ENCODE results near the gene RRP15. TPM values are rescaled to one million over a fixed set of nuclear protein-coding genes. Genes with fewer than 3 reads are reported as not detected.

Gene RRP15
- total RNA-seq, 1 donor from 2014 or later: 26.9 TPM

DNA sequence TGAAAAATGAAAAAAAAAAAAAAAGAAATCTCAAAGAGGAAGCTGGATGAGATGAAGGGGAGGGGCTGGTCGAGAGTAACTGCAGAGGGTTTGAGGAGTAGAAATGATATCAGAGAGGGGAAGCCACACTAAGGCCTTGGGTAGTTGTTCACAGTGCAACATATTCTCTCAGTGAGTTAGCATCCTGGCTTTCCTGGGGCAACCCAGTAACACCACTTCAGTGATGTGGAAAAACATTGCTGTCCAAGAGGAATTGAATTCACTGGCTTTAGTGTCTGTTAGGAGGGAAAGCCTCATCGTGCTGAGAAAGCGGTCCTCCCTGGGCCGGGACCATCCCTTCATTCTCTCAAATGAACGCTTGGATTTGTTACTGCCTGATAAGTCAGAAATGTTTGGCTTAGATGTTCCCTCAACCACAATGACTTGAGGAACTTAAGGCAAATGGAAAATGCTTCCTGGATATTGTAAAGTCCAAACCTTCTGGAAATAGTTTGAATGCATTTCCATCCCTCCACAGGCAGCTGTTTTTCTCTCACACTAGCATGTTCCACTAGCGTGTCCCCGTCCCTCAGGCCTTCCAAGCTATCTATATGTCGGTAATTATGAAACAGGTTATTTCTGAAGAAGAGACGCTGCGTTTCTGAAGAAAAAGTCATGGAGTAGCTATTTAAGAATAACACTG is 72.3 kb downstream of the RRP15 start:
- H3K36me3 Mint-ChIP-seq (ENCODE audit: low read depth): no peaks in the 10 kb centered on the region
- intact Hi-C loops (cut with micrococcal nuclease): no loop called here
- POLR2A ChIA-PET: no interaction called here
- H3K4me3 Mint-ChIP-seq: no peak overlapping the region
- no peak for DNase-seq
- peaks cover 4% of the 10 kb centered on the region for H3K4me1 Mint-ChIP-seq
- ATAC-seq (ENCODE audit: low read depth): no peak
- peaks cover 2% of the 10 kb centered on the region for H3K9me3 Mint-ChIP-seq
- no peak overlapping the region for H3K27ac Mint-ChIP-seq
- CTCF ChIA-PET: no interaction called here
- no peaks in the 10 kb centered on the region for H3K27me3 Mint-ChIP-seq
- TF ChIP-seq, protein P1, sequence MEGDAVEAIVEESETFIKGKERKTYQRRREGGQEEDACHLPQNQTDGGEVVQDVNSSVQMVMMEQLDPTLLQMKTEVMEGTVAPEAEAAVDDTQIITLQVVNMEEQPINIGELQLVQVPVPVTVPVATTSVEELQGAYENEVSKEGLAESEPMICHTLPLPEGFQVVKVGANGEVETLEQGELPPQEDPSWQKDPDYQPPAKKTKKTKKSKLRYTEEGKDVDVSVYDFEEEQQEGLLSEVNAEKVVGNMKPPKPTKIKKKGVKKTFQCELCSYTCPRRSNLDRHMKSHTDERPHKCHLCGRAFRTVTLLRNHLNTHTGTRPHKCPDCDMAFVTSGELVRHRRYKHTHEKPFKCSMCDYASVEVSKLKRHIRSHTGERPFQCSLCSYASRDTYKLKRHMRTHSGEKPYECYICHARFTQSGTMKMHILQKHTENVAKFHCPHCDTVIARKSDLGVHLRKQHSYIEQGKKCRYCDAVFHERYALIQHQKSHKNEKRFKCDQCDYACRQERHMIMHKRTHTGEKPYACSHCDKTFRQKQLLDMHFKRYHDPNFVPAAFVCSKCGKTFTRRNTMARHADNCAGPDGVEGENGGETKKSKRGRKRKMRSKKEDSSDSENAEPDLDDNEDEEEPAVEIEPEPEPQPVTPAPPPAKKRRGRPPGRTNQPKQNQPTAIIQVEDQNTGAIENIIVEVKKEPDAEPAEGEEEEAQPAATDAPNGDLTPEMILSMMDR (IDR thresholded peaks at IDR 0.05): no peak

DNA sequence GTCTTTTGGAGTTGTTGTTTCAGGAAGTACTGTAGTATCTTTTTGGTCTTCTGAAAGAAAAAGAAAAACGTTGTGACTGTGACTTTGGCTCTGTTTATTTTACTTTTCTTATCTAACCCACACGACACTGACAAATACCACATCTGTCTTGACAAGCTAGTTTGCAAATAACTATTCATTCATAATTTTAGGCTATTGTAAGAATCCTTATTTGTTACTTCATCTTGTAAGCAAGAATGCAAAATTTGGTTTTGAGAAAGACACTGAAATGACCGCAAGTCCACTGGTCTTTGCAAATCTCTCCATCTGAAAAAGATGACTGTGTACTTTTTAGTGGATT is 72.8 kb downstream of the RRP15 start:
- CTCF ChIA-PET: no interaction called here
- no peak for ATAC-seq (ENCODE audit: low read depth)
- Mint-ChIP-seq H3K4me1 (peaks cover 4% of the 10 kb centered on the region), H3K9me3 (peaks cover 2% of the 10 kb centered on the region), H3K4me3 (no peak overlapping the region), H3K27me3 (no peaks in the 10 kb centered on the region), H3K36me3 (ENCODE audit: low read depth) (no peaks in the 10 kb centered on the region), H3K27ac (no peak overlapping the region)
- TF ChIP-seq, protein P1 (IDR thresholded peaks at IDR 0.05): no peak
- DNase-seq: no peak
- intact Hi-C loops (cut with micrococcal nuclease): no loop called here
- POLR2A ChIA-PET: no interaction called here

DNA sequence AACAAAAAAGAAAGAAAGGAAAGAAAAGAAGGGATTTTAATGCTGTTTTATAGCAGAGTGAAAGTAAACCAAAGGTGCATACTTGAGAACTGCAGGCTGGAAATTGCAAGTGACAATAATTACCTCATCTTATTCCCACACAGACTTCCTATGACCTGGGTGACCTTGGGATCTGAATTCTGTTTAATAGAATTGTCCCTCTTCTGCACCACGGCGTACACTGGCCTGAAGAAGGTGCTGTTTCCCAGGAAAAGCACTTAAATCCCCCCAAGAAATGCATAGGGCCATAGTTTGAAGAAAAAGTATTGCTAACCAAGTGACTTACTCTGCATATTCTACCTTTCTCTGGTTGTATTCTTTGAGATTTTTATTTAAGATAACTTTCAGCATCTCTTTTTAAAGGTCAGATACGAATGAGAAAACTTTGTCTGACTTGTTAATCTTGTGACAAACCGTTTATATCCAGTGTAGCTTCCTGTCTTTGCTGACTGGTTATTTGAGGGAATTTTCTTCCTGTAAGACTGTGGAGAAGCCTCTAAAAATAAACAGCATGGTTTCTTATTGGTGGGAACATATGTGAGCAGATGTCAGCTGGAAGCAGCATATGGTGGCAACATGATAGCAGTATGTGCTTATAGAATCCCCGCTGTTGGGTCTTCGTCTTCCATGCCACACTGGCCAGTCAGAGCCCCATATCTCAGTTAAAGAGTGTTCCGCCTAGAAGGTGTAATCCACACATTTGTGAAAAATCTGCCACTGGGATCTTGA is 76.4 kb downstream of the RRP15 start:
- Mint-ChIP-seq H3K4me3 (no peak overlapping the region), H3K27me3 (no peaks in the 10 kb centered on the region), H3K36me3 (ENCODE audit: low read depth) (no peaks in the 10 kb centered on the region), H3K27ac (no peak overlapping the region), H3K9me3 (peaks cover 2% of the 10 kb centered on the region), H3K4me1 (peaks cover 3% of the 10 kb centered on the region)
- ATAC-seq (ENCODE audit: low read depth) (no peak), DNase-seq (no peak)
- ChIA-PET CTCF (interaction anchor here (1.1 kb wide), 1 partner anchor 162 kb away, joined by 3 read pairs; no protein-coding TSS in a partner anchor), POLR2A (no interaction called here)
- TF ChIP-seq, protein P1 (IDR thresholded peaks at IDR 0.05): no peak
- intact Hi-C loops (cut with micrococcal nuclease): loop anchor here (1.0 kb wide), 1 partner anchor 160 kb away; no protein-coding TSS in a partner anchor

DNA sequence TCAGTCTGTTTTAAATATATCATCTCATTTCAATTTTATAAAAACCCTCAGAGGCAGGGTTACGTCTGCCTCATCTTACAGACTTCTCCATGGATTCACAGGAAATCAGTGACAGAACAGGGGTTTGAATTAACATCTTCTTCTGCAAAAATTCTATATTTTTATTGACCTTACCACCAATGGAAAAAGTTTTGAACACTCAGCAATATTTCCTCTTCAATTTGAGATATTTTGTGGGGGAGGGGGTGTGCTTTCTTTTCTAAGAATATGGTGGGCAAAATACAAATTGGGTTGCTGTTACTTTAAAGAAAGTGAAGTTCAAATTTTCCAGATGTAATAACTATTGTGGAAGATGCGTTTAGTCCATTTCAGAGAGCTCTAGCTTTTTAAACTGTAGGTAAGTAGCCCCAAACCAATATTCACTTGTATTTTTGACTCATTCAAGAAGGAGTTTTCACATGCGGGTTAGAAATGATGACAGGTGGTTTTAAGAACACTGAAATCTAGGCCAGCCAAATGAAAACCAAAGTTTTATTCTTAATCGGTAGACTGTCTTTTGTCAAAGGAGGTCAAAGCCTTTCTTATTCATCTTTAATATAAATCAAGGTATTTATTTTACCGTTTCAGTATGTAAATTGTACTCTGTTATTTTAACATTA is 77.5 kb downstream of the RRP15 start:
- ChIA-PET CTCF (no interaction called here), POLR2A (no interaction called here)
- TF ChIP-seq, protein P1 (IDR thresholded peaks at IDR 0.05): no peak
- no peak overlapping the region for H3K4me3 Mint-ChIP-seq
- intact Hi-C loops (cut with micrococcal nuclease): no loop called here
- no peaks in the 10 kb centered on the region for H3K4me1 Mint-ChIP-seq
- no peaks in the 10 kb centered on the region for H3K27me3 Mint-ChIP-seq
- no peak overlapping the region for H3K27ac Mint-ChIP-seq
- ATAC-seq (ENCODE audit: low read depth) (no peak), DNase-seq (no peak)
- no peaks in the 10 kb centered on the region for H3K36me3 Mint-ChIP-seq (ENCODE audit: low read depth)
- H3K9me3 Mint-ChIP-seq: peaks cover 2% of the 10 kb centered on the region

DNA sequence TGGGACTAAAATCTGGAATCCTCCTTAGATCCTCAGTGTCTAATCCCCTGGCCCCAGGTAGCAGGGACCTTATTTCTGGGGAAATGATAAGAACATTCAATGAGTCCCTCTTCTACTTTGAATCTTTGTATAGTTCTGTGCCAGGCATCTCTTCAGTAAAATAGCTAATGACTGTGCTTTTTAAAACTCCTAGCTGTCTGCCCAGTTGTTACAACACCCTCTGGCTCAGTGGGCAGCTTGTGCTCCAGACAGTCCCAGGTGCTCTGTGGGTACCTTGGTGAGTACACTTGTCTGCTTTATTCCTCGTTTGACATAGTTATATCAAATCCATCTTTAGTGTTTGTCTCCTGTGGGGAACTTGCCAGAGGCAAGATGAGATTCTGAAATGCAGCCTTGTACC is 78.0 kb downstream of the RRP15 start:
- Mint-ChIP-seq H3K4me3 (no peak overlapping the region), H3K4me1 (no peaks in the 10 kb centered on the region), H3K27me3 (no peaks in the 10 kb centered on the region), H3K36me3 (ENCODE audit: low read depth) (no peaks in the 10 kb centered on the region), H3K9me3 (no peaks in the 10 kb centered on the region), H3K27ac (no peak overlapping the region)
- TF ChIP-seq, protein P1 (IDR thresholded peaks at IDR 0.05): no peak
- ATAC-seq (ENCODE audit: low read depth) (no peak), DNase-seq (no peak)
- ChIA-PET CTCF (interaction anchor here (1.0 kb wide), 1 partner anchor 34 kb away, joined by 3 read pairs; no protein-coding TSS in a partner anchor), POLR2A (no interaction called here)
- intact Hi-C loops (cut with micrococcal nuclease): no loop called here
